ENCODE data around the gene ASCC1.
"Not testable (repeated sequence)": the region's sequence is repeated elsewhere in the genome, so short reads cannot be mapped to it uniquely, and the experiment has no call there.

ASCC1 gene

GRCh38 chr10:72124989-72125388 lies 91.1 kb downstream of the ASCC1 start:
- no peak for DNase-seq (ENCODE audit: low read depth)

DNA sequence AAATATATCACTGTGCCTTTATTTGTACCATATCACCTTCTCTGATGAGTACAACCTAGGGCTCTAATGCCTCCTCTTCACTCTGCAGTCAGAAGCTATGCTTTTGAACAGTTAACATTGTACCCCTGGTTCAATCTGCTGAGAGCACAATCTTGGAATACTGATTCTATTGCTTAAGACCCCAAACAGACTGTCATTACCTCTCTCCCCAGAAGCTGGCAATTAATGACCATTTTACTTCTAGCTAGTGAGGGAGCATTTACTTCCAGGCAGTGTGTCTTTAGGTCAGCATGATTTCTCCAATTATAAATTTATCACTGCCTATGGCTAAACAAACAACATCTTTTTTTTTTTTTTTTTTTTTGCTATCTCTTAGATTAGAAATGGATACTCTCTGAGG lies 91.7 kb downstream of the ASCC1 start:
- DNase-seq (ENCODE audit: low read depth), result no peak

DNA sequence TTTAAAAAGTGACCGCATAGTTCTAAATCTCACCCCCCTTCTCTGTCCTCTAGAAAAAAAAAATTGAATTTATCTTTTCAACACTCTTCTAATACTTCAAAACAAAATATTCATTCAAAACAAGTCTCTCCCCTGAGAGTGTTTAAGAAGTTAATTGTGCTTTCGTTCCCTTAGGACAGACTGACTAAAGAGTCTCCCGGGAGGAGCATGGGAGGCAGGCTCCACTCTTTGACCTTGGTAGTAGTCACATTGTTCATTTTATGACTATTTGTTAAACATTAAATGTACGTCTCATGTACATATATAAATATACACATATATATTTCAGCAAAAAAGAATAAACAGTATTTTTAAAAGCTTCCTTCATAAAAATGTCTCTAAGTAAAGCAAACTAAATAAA lies 92.5 kb downstream of the ASCC1 start:
- DNase-seq (ENCODE audit: low read depth), result no peak

GRCh38 chr10:72122221-72122620 lies 93.9 kb downstream of the ASCC1 start:
- no peak for DNase-seq (ENCODE audit: low read depth)

- DNase-seq (ENCODE audit: low read depth), result no peak
Observed at GRCh38 chr10:72121389-72121788, 94.7 kb downstream of the ASCC1 start.

GRCh38 chr10:72116372-72116771 lies 99.7 kb downstream of the ASCC1 start:
- no peak for DNase-seq (ENCODE audit: low read depth)

DNA sequence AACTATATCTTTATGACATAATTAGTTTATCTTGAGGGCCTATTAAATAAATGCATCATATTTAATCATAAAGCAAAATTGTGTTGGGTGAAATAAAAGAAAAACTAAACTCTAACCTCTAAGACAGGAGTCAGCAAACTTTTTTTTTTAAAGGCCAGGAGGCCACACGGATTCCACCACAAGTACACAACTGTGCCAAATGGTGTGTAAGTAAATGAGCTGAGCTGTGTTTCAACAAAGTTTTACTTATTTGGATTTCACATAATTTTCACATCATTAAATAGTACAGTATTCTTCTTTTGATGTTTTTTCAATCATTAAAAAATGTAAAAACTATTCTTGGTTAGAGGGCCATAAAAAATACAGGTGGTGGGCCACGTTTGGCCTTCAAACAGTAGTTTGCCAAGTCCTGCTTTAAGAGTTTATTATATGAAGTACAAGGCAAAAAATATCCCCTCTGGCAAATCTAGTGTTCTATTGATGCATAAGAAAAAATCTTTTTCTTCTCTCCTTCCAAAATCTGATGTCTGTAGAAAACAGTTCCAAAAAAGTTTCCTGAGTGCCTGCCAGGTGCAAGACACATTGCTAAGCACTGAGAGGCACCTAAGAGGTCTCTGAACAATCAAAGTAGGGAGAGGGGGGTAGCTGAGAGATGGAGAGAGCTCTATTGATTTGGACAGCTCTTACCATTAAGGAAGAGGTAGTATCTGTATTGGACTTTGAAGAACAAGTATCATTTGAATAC lies 101.2 kb downstream of the ASCC1 start:
- no peak for DNase-seq (ENCODE audit: low read depth)

GRCh38 chr10:72110673-72111401 lies 105.2 kb downstream of the ASCC1 start:
- no peak for DNase-seq (ENCODE audit: low read depth)

DNA sequence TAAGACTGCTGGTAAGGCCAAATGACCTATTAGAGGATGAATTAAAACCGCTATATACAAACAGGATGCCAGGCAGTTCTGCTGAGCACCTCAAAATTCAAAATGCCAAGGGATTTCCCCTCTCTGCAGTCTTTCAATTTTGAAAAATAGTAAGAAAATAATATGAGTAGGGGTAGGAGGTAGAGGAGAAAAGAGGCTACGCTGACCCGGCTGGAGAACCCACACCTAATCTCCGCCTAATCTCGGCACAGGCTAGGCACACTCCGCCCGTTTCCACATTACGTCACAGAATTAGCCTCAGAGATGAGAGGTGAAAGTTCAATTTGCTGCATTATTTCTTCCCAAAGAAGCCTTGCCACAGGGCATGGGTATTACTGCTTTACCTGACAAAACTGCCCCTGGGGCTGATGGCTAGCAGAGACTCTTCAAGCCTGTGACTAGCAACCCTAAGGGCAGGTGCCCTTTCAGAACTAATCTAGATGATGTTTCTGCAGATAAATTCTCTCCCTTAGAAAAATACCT lies 106.4 kb downstream of the ASCC1 start:
- no peak for DNase-seq (ENCODE audit: low read depth)

- DNase-seq (ENCODE audit: low read depth), result no peak
Observed at GRCh38 chr10:72108830-72109635, 107.0 kb downstream of the ASCC1 start.

- not testable (repeated sequence) for DNase-seq (ENCODE audit: low read depth)
Observed at GRCh38 chr10:72108004-72108370, 108.1 kb downstream of the ASCC1 start.

DNA sequence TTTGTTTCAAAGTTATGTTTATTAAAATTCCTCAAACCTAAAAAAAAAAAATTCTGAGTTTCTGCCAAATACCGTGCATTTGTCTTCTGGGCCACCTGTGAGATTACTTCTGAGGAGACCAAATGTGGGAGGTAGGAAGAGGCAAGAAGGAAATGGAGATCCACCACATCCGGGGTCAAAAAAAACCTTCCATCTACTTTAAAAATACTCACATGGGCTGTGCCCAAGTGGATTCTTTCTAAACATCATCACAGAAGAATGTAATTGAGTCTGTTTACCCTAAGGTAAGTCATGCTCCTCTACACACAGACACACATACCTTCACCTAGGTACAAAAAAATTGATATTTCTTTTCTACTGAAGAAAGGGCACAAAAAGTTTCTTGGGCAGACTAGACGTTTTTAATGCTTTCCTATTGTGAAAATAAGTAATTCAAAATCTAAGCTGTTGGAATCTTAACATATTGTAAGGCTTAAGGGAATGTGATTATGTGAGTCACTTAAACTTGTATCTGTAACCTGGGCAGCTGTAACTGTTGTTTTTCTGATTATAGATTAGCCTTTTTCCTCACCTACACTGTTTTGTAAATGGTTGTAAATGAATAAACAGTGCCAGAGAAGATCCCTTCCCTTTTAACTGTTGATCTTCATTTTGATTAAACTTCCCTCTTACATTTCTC lies 108.6 kb downstream of the ASCC1 start:
- DNase-seq (ENCODE audit: low read depth), result no peak

GRCh38 chr10:72106896-72107295 lies 109.2 kb downstream of the ASCC1 start:
- DNase-seq (ENCODE audit: low read depth), result no peak

- DNase-seq (ENCODE audit: low read depth), result no peak
Observed at GRCh38 chr10:72106154-72106849, 109.8 kb downstream of the ASCC1 start.

- DNase-seq (ENCODE audit: low read depth), result no peak
Observed at GRCh38 chr10:72105710-72106109, 110.4 kb downstream of the ASCC1 start.

- no peak for DNase-seq (ENCODE audit: low read depth)
Observed at GRCh38 chr10:72105098-72105475, 111.0 kb downstream of the ASCC1 start.

DNA sequence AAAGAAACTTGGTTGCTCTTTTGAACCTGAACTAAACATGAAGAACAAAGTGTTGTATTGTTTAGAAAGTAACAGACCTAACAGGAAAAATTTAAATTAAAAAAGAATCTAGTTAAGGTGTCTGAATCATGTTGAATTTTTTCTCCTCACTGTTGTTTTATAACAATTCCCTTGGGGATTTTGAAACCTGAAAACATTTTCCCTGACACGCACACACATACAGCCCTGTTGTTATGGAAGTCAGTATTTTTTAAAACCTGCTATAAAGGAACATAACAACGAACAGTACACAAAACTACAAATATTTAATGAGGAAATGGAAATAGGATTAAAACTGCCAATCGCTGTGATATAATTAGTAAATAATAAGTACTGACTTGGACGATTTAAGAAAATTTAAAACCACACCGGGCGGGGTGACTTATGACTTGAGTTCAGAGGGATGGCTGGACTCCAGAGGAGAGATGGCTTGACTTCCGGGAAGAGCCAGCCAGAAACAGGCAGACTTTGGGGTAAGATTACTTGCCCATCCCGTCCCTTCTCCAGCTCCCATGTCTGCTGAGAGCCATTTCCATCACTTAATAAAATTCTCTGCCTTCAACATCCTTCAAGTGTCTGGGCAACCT lies 111.5 kb downstream of the ASCC1 start:
- no peak for DNase-seq (ENCODE audit: low read depth)

GRCh38 chr10:72099600-72099921 lies 116.5 kb downstream of the ASCC1 start:
- DNase-seq (ENCODE audit: low read depth), result no peak

DNA sequence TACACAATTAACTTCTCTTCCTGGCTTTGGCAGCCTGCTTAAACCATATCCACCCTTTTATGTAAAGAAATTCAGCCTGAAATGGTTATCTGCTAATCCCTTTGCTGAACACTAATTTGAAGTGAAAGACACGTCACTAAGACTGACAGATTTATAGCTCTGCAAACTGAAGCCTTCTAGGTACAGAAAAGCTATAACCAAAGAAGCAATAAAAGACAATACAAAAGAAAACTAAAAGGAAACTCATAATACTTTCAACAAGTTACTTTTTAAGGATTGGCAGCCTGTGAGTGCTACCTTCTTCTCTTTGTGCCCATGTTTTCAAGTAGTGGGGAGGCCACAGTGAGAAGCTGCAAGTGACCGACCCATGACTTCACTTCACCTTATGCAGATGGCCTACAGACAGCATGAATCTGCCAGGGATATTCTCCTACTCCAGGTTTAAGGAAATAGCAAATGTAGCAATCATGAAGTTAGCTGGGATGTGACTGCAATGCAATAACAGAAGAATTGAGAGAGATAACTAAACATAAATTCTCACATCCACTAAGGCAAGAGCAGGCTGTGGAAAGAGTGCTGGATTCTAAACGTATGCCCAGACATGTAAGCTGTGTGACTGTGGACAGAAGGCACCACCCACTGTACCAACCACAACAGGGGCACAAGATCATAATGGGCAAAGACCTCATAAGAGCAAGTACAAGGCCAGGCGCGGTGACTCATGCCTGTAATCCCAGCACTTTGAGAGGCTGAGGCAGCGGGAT lies 117.1 kb downstream of the ASCC1 start:
- no peak for DNase-seq (ENCODE audit: low read depth)

DNA sequence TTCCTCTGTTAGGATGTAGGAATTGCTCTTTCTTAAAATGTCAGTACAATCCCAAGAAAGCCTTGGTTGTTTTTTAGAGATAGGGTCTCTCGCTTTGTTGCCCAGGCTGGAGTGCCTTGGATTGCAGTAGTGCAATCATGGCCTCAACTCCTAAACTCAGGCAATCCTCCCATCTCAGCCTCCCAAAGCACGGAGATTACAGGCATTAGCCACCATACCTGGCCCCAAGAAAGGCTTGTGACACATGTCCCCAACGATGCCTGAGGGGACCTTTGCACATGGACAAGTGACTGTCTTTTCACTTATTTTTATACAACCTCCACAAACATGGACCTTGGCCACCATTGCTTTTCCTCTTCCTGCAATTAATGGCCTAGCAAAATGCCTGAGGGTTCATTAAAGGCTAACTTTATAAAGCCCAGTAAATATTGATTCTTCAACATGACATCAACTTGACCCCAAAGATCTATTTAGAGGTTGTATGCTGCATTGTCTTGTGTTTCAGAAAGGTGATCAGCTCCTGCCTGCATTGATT lies 117.7 kb downstream of the ASCC1 start:
- no peak for DNase-seq (ENCODE audit: low read depth)

Data from stimulated activated CD8-positive, alpha-beta memory T cell treated with anti-CD3 and anti-CD28 coated beads, Interleukin-12 subunit alpha, Interleukin-12 subunit beta, amount 100 ng/mL, for 4 hours (primary cell).